NCI-H128 (cell line): ENCODE results near the gene ANKUB1.
"Not testable (repeated sequence)": the region's sequence is repeated elsewhere in the genome, so short reads cannot be mapped to it uniquely, and the experiment has no call there.

Experiments used
- DNase-seq: peaks from one replicate; lab custom pipeline; 2025; ENCODE audit not compliant: unreplicated experiment; lab: John Stamatoyannopoulos, UW

ANKUB1 gene, protein sequence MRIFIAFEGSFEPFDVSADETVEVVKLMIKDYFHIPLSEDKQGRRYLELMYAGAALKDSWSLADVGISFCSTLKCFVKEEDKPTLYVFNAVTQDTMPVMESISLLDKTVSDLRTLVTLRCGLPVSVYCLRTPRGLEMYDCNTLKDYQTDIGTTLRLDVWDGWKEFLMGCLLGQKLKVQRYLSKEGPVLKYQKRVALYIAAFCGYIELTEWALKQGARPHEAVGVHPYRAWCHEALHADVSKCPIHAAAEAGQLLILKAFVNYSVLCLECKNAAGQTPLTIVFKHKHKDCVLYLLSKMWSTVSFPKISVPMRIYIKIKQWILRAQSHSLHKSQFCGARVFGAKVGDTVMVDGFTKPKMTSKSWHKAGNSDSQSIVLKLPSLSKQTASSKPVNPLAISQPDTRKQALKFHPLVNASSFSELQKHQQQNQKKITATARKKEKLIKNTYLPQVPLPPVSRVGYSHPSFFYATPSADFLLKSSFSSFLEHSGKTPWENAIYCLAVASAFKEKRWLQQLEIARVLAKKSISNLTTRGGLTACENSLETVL

DNA sequence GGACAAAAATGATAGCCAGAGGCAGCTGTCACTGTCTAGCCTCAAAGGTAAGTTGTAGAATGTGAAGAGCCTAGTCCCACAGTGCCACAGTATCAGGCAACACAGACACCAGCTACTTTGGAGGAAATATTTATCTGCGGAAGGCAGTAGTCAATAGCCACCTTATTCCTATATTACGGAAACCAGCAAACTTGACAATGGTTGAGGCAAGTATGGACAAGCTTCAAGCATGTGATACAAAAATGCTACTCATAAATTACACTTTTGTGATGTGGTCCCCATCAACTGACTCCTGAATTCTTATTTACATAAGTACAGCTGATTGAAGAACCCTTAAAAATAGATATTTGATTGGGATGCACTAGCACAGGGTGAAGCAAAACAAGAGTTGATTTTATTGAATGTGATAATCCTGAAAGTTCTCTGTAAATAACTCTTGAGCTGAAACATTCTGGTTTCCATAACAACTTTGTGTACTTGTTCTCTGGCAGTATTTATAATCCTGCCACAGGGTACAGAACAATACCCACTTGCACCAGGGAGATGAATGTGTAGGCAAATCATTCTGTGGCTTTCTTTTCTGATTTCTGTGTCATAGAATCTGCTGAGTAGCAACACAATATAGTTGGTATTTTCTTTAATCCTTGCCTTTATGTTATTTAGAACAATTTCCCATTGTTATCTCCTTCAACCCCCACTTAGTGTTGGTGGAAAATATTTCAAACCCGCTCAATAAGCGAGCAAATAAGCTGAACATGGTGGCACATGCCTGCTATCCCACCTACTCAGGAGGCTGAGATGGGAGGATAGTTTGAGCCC, at the start of gene ANKUB1:
Gene ANKUB1 (minus strand): TSS at position 103 of the 819 bp plus-strand sequence. CDS start 188 bp downstream, outside the sequence.
- no peak for DNase-seq

DNA sequence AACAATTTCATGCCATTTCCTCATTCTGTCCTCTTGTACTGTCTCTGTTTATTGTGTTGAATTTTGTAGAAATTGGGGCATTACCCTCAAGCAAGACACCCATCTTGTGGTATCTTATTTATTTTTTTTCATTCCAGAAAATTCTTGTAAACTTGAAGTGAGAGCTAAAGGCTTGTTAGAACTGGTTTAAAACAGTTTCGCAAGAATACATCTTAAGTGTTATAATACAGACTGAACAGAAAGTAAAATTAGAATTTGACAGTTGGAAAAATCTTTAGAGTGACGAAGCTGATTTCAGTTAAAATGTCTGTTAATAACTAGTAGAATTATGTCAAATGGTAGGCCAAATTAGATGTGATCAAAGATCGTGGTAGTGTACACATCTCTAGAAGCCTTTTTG, 47.5 kb upstream of the ANKUB1 start:
- DNase-seq, result no peak

DNA sequence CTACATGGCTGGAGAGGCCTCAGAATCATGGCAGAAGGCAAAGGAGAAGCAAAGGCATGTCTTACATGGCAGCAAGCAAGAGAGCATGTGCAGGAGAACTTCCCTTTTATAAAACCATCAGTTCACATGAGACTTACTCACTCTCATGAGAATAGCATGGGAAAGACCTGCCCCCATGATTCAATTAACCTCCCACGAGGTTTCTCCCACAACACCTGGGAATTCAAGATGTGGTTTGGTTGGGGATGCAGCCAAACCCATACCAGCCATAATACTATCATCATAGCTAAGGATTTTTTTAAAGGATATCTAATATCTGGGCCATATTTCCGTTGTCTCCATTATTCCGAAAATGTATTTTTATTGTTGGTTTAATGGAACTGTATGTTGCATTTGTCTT, 47.1 kb upstream of the ANKUB1 start:
- DNase-seq, result not testable (repeated sequence)

DNA sequence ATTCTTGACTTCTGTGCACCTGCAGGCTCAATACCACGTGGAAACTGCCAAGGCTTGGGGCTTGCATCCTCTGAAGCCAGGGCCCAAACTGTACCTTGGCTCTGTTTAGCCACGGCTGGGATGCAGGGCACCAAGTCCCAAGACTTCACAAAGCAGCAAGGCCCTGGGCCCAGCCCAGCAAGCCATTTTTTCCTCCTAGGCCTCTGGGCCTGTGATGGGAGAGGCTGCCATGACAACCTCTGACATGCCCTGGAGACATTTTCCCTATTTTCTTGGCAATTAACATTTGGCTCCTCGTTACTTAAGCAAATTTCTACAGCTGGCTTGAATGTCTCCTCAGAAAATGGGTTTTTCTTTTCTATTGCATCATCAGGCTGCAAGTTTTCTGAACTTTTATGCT, 46.1 kb upstream of the ANKUB1 start:
- DNase-seq, result not testable (repeated sequence)

DNA sequence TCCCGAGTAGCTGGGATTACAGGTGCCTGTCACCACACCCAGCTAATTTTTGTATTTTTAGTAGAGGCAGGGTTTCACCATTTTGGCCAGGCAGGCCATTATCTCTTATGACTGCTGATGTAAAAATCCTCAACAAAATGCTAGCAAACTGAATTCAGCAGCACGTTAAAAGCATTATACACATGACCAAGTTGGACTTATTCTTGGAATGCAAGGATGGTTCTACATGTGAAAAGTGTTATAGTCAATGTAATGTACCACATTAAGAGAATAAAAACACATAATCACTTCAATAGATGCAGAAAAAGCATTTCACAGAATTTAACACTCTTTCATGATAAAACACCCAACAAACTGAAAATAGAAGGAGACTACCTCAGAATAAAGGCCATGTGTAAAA, 40.9 kb upstream of the ANKUB1 start:
- no peak for DNase-seq

DNA sequence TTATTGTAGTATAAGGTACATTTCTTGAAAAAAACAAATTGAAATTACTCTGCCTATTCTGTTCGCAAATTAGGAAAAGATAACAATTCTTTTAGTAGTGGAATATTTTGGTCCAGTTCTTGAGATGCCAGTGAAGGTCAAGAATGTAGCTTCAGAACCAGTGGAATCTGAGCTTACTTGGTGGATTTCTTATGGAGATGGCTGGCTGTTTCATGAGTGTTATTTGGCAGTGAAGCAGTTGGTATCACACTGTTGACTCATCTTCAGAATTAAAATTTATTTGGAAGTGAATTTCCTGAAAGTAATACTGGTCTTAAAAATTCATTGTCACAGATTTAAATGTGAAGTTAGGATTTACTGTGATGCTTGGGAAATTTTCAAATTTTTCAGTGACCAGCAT, 39.7 kb upstream of the ANKUB1 start:
- DNase-seq, result no peak

DNA sequence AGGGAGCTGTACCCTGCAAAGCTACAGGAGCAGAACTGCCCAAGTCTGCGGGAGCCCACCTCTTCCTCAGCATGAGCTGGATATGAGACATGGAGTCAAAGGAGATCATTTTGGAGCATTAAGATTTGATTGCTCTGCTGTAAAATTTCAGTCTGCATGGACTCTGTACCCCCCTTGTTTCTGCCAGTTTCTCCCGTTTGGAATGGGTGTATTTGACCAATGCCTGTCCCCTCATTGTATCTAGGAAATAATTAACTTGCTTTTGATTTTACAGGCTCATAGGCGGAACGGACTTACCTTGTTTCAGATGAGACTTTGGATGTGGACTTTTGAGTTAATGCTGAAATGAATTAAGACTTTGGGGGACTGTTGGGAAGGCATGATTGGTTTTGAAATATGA, 39.0 kb upstream of the ANKUB1 start:
- no peak for DNase-seq

DNA sequence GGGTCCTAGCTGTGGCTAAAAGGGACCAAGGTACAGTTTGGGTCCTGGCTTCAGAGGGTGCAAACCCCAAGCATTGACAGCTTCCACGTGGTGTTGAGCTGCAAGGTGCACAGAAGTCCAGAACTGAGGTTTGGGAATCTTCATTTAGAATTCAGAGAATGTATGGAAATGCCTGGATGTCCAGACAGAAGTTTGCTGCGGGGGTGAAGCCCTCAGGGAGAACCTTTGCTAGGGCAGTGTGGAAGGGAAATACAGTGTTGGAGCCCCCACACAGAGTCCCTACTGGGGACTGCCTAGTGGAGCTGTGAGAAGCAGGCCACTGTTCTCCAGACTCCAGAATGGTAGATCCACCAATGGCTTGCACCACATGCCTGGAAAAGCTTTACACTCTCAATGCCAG, 38.5 kb upstream of the ANKUB1 start:
- no peak for DNase-seq

DNA sequence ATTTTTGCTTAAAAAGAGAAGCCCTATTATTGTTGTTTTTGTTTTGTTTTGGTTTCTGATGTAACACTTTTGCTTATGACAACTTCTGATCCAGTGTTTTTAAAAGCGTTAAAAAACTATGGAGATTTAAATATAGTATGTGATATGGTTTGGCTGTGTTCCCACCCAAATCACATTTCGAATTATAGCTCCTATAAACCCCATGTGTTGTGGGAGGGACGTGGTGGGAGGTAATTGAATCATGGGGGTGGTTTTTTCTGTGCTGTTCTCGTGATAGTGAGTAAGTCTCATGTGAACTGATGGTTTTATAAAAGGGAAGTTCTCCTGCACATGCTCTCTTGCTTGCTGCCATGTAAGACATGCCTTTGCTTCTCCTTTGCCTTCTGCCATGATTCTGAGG, 37.3 kb upstream of the ANKUB1 start:
- DNase-seq, result not testable (repeated sequence)

DNA sequence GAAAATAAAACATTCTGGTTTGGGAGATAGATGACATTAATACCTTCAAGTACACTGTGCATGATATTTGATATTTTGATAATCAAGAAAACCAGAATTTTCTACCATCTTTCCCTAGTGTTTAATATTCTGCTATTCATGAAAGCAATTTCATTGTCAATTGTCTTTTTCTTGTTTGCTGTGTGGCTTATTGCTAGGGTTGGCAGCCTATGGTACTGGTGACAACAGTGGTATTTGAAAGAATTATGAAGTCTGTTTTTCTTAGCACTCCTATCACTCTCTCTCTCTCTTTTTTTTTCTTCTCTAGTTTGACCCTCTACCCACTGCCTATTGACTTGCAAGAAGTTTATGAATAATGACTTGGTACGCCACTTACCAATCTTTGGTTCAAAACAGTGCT, 36.0 kb upstream of the ANKUB1 start:
- no peak for DNase-seq

DNA sequence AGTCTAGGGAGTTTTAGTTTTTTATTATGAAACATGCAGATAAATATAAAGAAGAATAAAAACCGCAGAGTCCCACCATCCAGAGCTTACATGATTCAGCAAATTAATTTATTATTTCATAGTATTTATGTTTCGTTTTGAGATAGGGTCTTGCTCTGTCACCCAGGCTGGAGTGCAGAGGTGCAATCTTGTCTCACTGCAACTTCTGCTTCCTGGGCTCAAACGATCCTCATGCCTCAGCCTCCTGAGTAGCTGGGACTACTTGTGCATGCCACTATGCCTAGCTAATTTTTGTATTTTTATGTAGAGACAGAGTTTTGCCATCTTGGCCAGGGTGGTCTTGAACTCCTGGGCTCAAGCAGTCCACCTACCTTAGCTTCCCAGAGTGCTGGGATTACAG, 34.3 kb upstream of the ANKUB1 start:
- DNase-seq, result no peak

DNA sequence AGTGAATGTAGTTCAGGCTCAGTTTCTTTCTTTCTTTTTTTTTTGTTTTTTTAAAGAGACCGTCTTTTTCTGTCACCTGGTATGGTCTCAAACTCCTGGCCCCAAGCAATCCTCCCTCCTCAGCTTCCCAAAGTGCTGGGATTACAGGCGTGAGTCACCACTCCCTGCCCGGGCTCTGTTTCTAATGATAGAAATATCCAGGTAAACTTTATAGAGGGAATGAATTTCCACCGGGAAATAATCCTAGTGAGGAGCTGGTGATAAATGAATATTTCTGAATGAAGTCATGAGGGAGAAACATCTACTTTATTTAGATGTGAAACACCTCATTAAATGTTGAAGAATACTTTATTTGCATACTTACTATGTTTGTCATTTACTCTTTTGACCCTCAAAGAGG, 27.8 kb upstream of the ANKUB1 start:
- DNase-seq, result no peak

DNA sequence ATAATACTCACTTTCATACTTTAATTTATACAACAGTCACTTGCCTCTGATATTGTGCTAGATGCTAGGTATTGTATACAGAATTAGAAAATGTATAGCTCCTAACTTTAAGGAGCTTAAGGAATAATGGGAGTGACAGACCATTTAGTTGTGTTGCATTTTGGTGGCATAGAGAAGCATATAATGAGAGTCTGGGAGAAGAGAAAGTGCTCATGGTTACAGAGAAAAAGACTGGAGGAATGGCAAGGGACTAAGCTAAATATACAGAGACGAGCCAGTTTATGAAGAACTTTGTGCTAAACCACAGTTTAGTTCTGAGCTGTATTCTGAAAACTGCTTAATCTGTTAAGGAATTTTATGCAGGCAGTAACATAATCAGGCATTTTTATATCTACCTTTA, 27.1 kb upstream of the ANKUB1 start:
- DNase-seq, result no peak

DNA sequence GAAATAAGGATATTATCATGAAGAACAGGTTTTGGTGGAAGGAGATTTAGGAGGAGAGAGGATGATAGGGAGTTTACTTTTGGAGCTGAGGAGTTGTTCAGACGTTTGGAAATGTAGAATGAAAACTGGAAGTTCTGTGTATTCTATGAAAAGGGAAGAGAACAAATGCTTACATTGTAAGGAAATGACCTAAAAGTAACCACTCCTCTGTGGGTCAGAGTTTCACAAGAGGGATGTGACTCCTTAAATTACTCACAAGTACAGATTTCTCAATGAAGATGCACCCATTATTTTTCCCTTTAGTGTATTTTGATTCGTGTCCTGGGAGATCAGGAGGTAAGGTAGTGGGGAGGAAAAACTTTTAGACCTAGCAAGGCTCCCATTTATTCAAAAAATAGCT, 24.6 kb upstream of the ANKUB1 start:
- no peak for DNase-seq

DNA sequence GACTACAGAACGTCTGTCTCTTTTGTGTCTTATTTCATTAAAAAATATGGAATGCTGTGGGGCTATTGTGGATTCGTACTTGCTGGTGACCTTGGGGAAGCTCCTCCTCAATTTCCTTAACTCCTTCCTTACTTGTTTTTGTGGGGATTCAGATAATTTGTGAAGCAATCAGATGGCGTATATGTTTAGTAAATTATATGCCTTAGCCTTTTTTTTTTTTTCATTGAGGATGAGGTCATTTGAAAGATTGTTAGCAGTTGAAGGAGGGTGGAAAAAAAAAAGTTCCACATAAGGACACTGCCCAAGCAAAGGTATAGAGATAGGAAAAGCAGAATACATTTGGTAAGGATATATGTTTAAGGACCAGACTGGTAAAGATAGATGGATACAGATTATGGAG, 24.0 kb upstream of the ANKUB1 start:
- DNase-seq, result no peak

DNA sequence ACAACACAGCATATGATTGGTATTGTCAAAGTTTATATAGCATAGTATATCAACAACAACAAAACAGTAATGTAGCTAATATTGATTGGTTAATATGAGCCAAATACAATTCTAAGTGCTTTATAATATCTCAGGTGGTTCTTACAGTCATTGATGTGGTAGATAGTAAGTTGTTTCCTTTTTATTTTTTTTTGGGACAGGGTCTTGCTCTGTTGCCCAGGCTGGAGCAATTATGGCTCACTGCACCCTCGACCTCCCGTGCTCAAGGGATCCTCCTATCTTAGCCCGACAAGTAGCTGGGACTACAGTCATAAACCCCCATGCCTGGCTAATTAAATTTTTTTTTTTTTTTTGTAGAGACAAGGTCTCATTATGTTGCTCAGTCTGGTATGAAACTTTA, 23.4 kb upstream of the ANKUB1 start:
- no peak for DNase-seq

DNA sequence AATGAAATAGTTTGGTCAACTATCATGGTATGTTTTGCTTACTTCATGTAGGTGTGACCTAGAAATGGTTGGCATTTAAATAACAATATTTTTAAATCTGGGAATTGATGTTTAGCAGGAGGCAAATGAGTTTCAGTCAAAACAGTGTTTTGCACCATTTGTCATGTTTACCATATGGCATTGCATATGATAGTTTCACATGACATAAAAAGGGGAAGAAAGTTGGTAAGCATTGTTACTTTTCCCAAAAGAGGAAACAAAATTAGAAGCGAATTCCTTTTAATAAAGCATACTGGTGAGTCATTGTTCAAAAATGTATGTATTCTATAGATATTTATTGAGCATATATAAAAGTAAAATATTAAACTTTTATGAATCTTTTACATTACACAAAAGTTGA, 23.0 kb upstream of the ANKUB1 start:
- DNase-seq, result no peak

DNA sequence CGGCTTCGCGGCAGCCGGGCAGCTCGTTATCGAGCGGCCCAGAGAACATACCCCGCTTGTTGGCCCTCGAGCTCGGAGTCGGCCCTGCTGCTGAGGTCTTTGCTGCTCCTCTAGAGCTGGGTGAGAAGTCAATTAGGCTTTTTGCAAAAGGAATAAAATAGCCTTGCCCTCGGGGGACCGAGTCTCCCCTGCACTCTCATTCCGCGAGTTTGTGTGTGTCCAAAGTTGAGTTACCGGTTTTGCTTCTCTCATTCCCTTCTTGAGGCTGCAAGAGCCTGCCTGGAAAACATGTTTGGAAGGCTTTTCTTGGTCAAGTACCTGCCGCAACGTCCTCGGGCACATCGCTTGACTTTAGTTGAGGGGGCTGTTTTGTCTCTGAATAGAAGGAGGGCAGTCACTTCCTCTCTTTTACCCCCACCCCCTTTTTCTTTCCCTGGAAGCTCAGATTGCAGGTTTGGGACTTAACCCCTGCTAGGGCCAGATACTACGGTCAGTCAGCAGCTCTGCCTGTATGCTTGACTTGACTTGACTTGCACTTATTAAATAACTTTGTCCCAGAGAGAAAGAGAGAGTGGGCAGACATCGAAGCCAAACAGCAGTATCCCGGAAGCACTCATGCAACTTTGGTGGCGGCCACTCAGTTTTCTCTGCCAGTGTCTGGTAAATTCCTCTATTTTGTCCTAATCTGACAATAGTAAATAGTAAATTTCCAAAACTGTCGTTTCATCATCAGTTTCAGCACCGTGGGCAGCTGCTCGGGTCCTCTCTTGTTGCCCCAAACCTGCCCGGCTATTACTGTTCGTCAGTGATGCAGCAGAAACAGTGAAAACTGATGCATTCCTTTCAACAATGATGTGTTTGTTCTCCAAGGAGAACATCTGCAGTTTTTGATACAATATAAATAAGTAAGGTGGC, 21.3 kb upstream of the ANKUB1 start:
- no peak for DNase-seq

DNA sequence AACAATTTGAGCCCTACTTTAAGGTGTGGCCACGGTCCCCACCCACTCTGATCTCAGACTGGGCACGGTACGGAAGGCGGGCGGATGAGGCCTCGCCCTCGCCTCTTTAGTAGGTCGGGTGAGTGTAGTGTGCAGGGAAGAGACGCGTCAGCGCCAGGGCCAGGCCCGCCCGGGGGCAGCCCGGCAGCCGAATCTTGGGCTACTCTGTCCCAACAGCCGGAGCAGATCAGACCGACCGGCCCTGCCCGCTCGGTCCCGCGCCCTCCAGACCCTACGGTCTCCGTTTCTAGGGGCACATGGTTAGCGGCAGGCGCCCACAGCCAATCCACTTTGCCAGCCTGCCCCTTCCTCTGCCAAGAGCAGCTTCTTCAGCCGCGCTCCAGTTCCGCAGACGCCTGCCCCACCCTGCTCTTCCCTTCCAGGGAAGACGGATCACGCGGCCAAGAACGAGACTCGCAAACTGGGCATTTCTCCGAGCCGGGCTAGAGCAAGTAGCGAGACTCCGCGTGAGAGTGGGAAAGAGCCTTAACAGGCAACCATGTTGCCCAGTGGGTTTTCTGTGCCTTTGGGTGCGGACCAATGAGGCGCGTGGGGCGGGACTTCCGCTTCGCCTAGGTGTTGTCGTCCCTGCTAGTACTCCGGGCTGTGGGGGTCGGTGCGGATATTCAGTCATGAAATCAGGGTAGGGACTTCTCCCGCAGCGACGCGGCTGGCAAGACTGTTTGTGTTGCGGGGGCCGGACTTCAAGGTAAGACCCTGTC, 20.4 kb upstream of the ANKUB1 start, which contains the start of gene RNF13:
Gene RNF13 (plus strand): TSS at position 610 of the 761 bp plus-strand sequence. CDS start 32,812 bp downstream, outside the sequence.
- peak; percentile 88 for DNase-seq

DNA sequence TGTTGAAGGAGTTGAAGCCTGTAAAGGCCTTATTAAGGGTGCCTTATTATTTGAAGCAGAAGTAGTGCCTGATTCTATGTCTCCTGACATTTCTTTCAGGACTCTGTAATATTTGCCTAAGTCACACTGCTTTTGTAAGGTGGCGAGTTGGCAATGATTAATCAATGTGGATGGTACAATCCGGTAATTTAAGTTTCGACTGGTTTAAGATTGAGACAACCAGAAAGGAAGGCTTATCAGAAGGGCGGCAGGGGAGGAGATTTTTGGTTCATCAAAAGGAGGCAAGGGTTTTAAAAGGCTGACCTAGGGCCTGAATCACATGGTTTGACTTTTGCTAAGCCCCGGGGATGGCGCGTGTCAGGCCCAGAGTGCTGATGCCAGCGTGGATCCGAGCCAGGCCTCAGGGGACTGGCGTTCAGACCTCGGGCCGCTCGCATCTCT, 19.8 kb upstream of the ANKUB1 start:
- DNase-seq, result no peak
